ENCODE measurements around the gene SLC22A5. TPM values are rescaled to one million over a fixed set of nuclear protein-coding genes. Genes with fewer than 3 reads are reported as not detected.

Gene SLC22A5
- total and polyA plus RNA-seq, 8 donors, result 5.5 to 13.1 (median 7.8) TPM

DNA sequence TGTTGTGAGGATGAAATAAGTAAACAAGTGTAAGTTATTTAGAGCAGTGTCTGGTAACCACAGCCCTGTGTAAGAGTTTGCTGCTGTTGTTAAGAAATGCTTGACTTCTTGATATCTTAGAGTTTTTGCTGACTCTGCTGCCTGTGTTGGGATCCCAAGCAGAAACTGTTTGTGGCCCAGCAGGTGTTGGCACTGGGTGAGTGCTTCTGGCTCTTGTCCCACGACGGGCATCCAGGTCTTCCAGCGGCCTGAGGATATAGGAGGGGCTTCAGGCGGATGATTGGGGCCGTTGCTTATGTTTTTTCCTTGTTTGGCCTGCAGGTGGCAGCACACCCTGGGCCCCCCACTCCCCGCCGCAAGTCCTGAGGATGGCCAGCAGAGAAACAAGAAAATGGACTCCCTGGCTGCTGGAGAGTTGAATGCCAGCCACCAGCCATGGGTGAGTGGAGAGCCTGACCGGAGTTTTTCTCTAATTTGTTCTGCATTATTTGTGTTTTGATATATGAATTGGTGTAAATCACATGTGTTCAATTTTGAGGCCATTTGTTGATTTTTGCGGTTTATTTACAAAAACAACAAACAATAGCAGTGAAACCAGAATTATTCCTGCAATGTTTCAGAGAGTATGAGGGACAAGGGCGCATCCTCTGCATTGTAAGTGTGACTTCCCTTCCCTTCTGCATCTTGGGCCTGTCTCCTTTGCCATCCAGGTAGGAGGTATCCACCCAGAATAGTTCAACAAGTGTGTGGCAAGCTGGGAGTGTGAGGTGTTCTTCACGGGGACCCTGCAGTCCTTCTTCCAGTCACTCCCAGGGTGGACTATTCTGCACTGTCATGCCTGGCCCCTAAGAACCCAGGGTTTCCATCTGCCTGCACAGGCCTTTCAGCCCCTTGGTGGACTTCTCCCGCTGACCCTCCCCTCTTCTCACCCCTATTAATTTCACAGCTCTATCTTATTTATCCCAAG is 50.3 kb downstream of the SLC22A5 start:
- DNase-seq, result peak; percentile 54 to 78 (median 68)
- WGBS, 2 donors, result 26 to 30% methylated on average over 12 of the region's 12 CpGs

DNA sequence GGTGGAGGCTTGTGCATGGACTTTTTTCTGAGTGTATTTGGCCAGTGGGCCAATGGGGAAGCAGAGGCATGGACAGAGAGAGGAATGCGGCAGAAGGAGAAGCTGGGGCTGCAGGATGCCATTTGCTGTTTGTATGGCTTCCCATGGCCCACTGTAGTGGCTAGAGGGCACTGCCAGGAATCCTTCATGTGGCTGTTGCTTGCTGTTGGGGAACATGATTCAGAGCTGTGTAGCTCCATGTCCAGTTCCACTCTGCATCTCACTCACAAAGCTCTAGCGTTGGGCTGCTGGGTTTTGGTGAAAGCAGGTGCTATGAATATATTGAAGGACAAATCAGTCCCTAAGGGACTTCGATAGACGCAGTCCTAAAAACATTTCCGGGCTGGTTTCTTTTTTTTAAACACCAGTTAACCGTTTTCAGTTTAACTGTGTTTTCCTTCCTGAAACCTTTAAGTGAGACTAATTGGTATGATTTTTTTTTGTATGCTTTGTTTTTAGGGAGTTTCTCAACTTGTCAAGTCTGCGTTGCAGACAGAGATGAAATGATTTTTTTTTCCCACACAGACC is 51.3 kb downstream of the SLC22A5 start:
- Histone ChIP-seq H3K4me3 (no peak overlapping the region), H3K36me3 (no peaks in the 10 kb centered on the region), H3K27ac (peak overlapping the region in 1 of 4 donors; percentile 23), H3K4me1 (peaks cover 16 to 36% (median 34%) of the 10 kb centered on the region in 3 donors), H3K27me3 (no peaks in the 10 kb centered on the region), H3K9me3 (no peaks in the 10 kb centered on the region)
- ATAC-seq (no peak), FAIRE-seq (no peak), DNase-seq (no peak)
- TF ChIP-seq, protein P1, sequence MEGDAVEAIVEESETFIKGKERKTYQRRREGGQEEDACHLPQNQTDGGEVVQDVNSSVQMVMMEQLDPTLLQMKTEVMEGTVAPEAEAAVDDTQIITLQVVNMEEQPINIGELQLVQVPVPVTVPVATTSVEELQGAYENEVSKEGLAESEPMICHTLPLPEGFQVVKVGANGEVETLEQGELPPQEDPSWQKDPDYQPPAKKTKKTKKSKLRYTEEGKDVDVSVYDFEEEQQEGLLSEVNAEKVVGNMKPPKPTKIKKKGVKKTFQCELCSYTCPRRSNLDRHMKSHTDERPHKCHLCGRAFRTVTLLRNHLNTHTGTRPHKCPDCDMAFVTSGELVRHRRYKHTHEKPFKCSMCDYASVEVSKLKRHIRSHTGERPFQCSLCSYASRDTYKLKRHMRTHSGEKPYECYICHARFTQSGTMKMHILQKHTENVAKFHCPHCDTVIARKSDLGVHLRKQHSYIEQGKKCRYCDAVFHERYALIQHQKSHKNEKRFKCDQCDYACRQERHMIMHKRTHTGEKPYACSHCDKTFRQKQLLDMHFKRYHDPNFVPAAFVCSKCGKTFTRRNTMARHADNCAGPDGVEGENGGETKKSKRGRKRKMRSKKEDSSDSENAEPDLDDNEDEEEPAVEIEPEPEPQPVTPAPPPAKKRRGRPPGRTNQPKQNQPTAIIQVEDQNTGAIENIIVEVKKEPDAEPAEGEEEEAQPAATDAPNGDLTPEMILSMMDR (IDR thresholded peaks at IDR 0.05), result no peak
- WGBS, 2 donors, result 74 to 79% methylated on average over 7 of the region's 7 CpGs
- intact Hi-C loops (cut with DNase I), result loop anchor here in 1 of 3 donors (5.0 kb wide), 1 partner anchor 67 kb away; no protein-coding TSS in a partner anchor

More for the DNA sequence above, 50.3 kb downstream of the SLC22A5 start:
- Histone ChIP-seq H3K27ac (peak overlapping the region in 1 of 4 donors; percentile 37), H3K36me3 (no peaks in the 10 kb centered on the region), H3K4me3 (no peak overlapping the region), H3K9me3 (no peaks in the 10 kb centered on the region), H3K27me3 (no peaks in the 10 kb centered on the region), H3K4me1 (peaks cover 16 to 36% (median 35%) of the 10 kb centered on the region in 3 donors)
- ATAC-seq (peak; percentile 62 to 88 (median 84)), FAIRE-seq (no peak)
- TF ChIP-seq, protein P1 (IDR thresholded peaks at IDR 0.05), result peak; percentile 60 to 79 (median 62)
- intact Hi-C loops (cut with DNase I), result loop anchor here in 1 of 3 donors (5.0 kb wide), 1 partner anchor 68 kb away; no protein-coding TSS in a partner anchor

DNA sequence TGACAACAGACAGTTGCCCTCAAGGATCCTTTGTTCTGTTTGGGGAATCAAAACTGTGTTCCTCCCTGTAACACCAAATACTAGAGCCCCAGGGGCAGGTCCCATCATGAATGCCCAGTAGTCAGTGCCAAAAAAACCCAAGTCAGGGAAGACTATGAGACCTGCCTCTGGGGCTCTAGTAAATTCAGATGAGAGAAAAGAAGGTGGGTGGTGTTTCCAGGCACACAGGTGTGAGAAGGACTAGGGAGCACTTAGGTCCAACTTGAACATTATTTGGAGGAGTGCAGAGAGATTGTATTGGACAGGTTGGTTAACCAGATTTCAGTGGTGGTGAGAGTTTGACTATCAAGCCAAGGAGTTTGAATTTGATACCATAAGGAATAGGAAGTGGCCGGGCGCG is 52.0 kb downstream of the SLC22A5 start:
- Histone ChIP-seq H3K4me3 (no peak overlapping the region), H3K4me1 (peaks cover 15 to 43% (median 40%) of the 10 kb centered on the region in 3 donors), H3K9me3 (no peaks in the 10 kb centered on the region), H3K36me3 (no peaks in the 10 kb centered on the region), H3K27me3 (no peaks in the 10 kb centered on the region), H3K27ac (no peak overlapping the region)
- WGBS, 2 donors, result 93 to 100% methylated on average over 3 of the region's 3 CpGs
- DNase-seq, result no peak
- intact Hi-C loops (cut with DNase I), result loop anchor here in 1 of 3 donors (5.0 kb wide), 1 partner anchor 66 kb away; no protein-coding TSS in a partner anchor
- TF ChIP-seq, protein P1 (IDR thresholded peaks at IDR 0.05), result no peak
- ATAC-seq, result no peak
- no peak for FAIRE-seq

DNA sequence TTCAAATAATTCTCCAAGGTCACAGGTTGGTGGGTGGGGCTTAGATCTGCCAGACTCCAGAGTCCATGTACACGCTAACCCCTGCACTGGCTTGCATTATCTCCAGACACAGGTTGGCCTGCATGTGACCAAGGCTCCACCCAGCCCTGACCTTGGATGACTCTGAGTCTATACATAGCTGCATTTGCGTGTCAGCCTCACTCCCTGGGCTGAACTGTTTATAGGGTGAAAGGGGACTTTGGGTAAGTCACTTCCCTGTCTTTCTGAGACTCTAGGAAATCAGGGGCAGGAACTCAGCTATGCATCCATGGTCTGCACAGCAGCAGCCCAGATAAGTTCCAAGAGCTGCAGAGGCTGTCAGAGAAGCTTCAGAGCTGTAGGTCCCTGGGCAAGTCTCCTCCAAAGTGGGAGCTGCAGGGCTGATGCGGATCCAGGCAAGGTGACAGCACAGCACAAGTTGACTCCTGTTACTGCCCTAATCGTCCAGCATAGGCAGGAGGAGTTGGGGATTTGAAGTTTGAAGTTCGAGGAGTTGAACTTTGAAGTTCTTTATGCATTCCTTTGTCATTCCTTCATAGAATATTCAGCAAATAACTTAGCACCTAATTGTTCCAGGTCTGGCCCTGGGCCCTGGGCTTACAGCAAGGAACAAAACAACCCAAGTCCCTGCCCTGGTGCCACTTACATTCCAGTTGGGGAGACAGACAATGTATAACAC is 53.4 kb downstream of the SLC22A5 start:
- ATAC-seq, result peak; percentile 41 to 73 (median 70)
- Histone ChIP-seq H3K9me3 (no peaks in the 10 kb centered on the region), H3K36me3 (no peaks in the 10 kb centered on the region), H3K4me3 (no peak overlapping the region), H3K27ac (peak overlapping the region; percentile 24 to 69 (median 35)), H3K4me1 (peaks cover 27 to 57% (median 55%) of the 10 kb centered on the region in 3 donors), H3K27me3 (no peaks in the 10 kb centered on the region)
- intact Hi-C loops (cut with DNase I), result loop anchor here in 1 of 3 donors (5.0 kb wide), 1 partner anchor 64 kb away; no protein-coding TSS in a partner anchor
- TF ChIP-seq, protein P1 (IDR thresholded peaks at IDR 0.05), result no peak
- peak in 5 of 6 donors; percentile 64 to 82 (median 73) for DNase-seq
- WGBS, 2 donors, result 20 to 23% methylated on average over 5 of the region's 5 CpGs
- no peak for FAIRE-seq
